Activated CD4-positive, CD25-positive, alpha-beta regulatory T cell treated with anti-CD3 and anti-CD28 coated beads, Interleukin-2, amount 50 U/mL, for 24 hours (primary cell): ENCODE data around the gene TMED10.

Experiments used
- ATAC-seq, 2 donors: fragments of 150-1000 bp; cut with Tn5 transposase; one replicate each; pipeline ENCODE4 v1.10.0; 2021; ENCODE audit warnings: mild to moderate bottlenecking in 1 of 2, moderate library complexity in 1 of 2

TMED10 gene

GRCh38 chr14:75176142-75176820, at the start of gene TMED10:
Gene TMED10 (minus strand): TSS chr14:75176612. CDS start chr14:75176579, 33 bp downstream.
- peak; percentile 77 to 79 for ATAC-seq

DNA sequence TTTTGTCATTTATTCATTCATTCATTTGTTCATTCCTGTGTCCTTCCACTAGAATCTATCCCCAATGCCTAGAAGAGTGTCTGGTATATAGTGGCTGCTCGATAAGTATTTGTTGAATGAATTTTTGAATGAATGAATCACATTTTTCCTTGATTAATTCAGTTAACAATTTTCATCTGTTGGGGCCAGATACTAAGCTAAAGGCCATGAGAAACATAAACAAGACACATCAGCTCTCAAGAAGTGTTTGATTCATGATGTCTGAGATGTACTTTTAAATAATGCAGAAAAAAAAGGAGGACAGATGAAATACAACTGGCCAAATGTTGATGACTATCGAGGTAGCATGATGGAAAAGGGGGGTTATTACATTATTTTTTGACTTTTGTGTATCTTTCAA, 48.1 kb upstream of the TMED10 start:
- ATAC-seq, result no peak

DNA sequence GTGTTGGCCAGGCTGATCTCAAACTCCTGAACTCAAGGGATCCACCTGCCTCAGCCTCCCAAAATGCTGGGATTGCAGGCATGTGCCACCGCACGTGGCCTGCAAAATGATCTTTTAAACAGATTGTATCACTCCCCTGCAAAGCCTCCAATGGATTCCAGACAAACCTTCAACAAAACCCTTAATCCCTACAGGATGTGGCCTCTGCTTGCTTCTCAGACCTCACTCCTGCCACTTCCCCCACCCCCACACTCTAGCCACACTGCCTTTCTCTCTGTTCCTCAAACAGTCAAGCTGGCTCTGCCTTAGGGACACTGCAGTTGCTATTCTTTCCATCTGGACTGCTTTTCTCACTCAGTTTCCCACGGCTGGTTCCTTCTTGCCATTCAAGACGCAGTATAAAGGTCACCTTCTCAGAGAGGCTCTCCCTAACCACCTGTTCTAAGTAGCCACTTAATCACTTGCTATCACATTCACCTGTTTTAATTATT, 47.3 kb upstream of the TMED10 start:
- no peak for ATAC-seq

GRCh38 chr14:75222208-75222701, 45.8 kb upstream of the TMED10 start:
- ATAC-seq, result no peak

DNA sequence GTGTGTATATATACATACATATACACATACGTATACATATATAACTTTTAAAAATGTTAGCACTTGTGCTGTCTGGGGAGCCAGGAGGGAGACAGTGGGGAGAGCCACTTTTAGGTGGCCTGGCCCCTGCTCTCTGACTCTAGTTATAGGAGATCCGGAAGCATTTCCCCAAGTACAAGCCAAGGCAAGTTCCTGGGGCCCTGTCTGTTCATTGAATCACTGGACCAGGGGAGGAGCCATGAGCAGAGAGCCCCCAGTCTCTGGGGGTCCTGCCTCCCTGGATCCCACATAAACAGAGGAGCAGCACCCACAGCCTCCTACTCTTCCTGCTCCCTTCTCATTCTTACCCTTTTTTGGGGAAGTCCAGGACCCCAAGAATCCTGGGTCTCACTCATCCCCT, 45.4 kb upstream of the TMED10 start:
- ATAC-seq, result no peak

- no peak for ATAC-seq
Measured at GRCh38 chr14:75220156-75220555, 43.7 kb upstream of the TMED10 start.

DNA sequence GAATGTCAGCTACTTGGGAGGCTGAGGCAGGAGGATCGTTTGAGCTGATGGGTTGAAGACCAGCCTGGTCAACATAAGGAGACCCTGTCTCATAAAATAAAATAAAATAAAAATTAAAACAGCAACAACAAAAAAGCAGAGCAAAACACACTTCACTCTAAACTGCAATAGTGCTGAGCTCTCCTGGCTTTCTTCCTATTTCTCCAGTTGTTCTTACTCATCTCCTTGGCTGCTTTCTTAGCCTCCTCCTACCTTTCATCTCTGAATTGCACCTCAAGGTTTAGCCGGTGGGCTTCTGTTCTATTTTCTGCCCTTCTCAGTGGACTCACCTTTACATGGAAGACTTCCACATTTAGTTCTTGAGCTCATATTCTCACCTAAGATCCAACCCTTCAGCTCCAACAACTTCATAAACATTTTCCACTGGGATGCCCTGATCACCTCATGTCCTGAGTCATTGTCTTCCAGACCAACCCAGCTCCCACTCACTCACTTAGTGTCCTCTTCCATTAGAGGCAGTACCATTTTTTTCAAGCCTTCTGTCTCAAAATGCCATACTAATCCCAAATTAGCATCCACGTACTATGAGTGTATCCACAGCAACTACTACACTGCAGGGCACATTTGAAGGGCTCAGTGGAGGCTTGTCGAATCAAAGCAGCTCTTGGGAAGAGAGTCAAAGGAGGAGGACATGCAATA, 41.2 kb upstream of the TMED10 start:
- no peak for ATAC-seq

DNA sequence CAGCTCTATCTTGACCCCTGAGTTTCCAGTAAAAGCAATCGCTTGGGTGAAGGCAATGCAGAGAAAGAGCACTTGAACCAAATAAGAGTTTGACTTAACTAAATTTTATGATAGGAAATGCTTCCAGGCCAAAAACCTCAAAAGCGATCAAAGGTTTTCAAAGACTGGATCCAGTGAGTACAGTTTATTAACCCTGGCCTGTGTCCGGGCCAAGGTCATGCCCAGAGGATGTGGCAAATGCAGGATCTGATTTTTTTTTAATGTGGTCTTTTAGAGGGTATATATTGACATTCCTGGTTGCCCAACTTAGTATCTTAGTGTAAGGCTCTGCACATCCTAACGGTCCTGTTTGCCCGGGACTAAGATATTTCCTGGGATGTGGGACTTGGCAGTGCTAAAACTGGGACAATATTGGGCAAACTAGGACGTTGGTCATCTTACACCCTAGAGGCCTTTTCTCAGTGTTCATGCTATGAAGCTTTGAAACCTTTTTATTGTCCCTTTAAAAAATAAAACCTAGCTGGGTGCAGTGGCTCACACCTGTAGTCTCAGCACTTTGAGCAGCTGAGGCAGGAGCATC, 40.1 kb upstream of the TMED10 start:
- ATAC-seq, result no peak

DNA sequence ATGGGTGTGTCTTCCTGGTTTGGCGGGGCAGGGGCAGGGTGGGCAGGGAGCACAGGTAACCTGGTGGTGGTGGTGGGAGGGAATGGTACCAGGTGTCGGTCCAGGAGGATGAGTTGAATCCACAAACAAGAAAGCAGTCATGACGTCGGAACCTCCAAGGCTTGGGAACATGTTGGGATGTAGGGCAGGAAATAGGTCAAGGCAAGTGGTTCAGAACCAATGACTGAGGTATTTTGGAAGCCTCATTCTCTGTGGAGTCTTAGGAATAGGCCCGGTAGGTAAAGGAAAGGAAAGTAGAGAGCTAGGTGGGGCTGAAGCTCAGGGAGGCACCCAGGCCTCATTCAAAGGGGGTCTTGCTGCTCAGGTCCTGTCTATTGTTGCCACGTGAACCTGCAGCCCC, 39.1 kb upstream of the TMED10 start:
- no peak for ATAC-seq

DNA sequence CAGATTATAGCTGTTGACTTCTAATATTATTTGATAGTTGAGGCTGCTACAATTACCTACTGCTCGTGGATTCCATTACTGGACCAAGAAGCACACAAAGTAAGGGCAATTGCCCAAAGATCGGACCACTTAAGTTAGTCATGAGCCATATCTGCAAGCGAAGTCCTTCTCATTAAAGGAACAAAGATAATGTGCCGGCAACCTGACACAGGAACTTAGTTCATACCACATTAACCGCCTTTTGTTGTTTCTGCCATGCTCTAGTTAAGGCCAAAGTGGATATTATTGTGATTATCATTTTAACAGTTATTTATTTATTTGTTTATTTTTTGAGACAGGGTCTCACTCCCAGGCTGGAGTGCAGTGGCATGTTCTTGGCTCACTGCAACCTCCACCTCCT, 38.1 kb upstream of the TMED10 start:
- no peak for ATAC-seq

DNA sequence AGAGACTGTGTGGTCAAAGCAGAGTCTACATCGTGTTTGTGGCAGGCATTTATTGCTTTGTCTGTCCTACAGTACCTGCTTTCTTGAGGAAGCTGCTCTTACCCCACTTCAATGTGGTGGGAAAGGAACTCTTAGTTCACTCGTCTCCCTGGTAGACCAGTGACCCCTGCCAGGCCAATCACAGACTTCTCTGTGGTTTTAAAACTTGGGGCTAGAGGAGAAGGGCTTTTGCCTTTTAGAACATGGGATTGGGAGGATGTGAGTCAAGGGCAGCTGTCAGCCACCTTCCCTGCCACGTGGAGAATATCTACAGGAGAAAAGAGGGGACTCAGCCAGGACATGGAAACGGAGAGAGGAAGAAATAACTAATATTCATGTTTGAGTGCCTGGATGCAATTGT, 36.8 kb upstream of the TMED10 start:
- ATAC-seq, result no peak

- ATAC-seq, result no peak
Measured at GRCh38 chr14:75208843-75209242, 32.4 kb upstream of the TMED10 start.

DNA sequence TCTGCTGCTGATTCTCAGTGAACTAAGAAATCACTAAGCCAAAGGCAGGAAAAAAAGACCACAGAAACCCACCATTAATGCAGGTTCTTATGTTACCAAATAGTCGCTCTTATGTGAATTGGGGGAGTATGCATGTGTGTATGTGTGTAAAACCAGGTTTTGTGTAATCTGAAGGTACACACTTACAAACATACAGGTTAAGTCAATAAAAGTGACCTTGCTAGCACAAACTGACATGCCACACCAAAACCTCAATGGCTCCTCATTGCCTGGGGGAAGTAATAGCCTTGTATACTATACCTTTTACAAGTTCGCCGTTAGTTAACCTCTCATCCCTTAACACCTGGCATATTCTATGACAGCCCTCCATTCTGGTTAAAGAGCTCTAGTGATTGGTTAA, 29.8 kb upstream of the TMED10 start:
- ATAC-seq, result no peak

- peak in 1 of 2 donors; percentile 68 for ATAC-seq
Measured at GRCh38 chr14:75205591-75205990, 29.2 kb upstream of the TMED10 start.

DNA sequence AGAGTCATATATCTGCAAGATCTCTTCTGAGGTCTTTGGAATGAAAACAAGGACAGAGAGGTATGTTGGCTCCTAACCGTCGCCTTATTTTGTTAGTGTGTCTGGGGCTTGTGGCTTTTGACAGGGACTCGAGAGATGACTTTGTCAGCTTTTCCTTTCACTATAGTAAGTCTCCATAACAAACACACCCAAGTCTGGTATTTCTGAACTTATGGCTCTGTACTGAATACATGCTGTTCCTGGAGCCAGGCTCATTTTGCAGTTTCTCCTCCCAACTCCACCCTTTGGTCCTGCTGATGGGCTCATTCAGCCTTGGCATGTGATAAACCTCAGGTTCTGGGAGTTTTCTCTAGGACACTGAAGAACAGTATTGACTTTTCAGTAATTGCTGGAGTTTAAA, 27.7 kb upstream of the TMED10 start:
- ATAC-seq, result no peak

DNA sequence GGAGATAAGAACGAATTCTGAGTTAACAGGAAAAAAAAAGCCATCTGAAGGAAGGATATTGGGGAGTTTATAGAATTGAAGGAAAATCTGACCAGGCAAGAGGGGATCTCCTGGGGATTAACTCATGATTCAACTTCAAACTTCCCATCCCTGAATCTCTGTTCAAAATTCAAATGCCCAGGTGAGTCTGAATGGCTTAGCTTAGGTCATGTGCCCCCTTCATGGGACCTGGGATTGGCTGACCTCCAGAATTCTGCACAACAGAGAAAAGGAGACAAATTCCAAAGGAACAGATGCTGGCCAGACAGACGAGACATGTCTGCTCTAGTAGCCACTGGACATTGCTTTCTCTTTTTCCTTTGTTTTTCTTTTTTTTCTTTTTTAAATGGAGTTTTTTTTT, 26.2 kb upstream of the TMED10 start:
- ATAC-seq, result no peak

- ATAC-seq, result no peak
Measured at GRCh38 chr14:75201087-75201486, 24.7 kb upstream of the TMED10 start.

DNA sequence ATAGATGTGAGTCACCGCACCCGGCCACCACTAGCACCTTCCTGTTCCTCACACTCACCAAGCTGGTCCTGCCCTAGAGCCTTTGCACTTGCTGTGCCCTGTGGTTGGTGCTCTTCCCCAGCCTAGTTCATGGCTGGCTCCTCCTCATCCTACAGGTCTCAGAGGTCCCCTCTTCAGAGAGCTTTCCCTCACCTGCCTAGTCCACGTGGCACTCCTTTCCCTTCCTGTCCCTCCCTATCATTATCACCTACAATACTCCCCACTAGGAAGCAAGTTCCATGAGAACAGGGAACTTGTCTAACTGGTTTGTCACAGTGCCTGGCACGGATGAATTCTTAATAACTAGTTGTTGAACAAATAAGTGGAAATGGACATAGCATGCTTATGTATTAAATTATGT, 24.0 kb upstream of the TMED10 start:
- ATAC-seq, result no peak

DNA sequence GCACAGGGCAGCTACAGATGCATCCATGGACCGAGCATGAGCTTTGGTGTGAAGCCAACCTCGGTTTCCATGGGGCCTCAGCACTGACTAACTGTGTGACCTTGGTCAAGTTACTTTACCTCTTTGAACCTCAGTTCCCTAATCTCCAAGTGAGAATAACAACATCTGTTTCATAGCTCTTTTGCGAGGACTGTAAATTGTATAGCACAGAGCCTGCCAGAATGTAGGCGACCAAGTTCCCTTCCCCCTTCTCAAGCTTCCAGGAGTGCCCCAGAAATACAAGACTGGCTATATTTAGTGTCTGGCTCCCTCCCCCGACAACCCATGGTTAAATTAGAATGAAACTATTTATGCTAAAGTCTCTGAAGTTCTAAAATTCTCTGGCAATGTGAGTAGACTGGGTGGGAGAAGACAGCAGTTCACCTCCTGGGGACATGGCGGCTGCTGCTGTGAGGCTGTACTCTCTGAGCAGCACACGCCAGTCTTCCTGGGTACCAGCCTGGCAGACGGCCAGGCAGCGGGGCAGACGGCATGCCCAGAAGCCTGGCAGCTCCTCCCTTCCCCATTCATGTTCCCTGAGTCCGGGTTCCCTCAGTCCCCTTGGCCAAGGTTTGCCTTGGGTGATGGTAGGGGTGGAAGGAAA, 22.0 kb upstream of the TMED10 start:
- no peak for ATAC-seq

DNA sequence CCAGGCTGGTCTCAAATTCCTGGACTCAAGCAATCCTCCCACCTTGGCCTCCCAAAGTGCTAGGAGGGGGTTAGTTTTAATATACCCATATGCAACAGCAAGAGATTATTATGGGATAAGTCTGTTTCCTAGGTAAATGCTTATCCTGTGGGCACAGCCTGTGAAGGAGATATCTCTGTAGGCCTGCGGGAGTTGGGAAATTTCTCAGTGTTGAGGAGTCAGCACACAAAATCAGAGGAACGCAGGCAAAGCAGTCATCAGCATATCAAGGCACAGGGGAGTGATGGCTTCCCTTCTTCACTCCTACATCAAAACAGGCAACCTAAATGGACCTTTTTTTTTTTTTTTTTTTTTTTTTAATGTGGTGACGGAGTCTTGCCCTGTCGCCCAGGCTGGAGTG, 20.9 kb upstream of the TMED10 start:
- ATAC-seq, result no peak

DNA sequence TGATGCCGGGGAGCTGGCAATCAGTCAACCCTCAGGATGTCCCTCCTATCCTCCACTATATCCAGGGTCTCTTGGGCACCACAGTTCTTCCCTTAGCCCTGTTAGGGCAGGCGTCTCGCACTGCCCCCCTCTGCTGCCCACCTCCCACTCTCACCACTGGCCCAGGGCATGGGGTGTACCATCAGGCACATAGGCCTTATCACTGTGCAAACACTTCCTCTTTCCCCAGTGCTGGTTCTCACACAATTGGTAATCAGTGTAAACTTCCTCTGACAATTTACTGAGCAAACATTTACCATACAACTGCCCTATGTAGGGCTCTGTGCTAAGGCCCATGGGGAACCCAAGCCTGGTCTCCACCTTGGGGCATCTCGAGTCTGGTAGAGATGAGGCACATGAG, 20.1 kb upstream of the TMED10 start:
- no peak for ATAC-seq

DNA sequence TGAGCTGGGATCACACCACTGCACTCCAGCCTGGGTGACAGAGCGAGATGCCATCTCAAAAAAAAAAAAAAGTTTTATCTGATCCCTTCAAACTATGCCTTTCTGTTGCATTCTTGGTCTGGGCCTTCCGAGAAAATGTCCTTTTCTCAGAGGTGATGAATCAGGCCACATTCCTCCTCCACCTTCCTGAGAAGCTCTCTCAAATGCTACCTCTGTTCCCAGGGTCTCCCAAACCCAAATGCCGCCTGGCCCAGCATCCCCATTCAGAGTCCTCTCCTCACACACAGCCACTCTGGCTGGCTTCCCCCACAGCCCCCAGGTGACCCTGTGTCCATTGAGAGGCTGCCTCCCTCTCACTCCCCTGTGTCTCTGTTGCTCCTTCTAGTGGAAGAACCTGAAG, 19.7 kb upstream of the TMED10 start:
- no peak for ATAC-seq

GRCh38 chr14:75191100-75191499, 14.7 kb upstream of the TMED10 start:
- ATAC-seq, result no peak

DNA sequence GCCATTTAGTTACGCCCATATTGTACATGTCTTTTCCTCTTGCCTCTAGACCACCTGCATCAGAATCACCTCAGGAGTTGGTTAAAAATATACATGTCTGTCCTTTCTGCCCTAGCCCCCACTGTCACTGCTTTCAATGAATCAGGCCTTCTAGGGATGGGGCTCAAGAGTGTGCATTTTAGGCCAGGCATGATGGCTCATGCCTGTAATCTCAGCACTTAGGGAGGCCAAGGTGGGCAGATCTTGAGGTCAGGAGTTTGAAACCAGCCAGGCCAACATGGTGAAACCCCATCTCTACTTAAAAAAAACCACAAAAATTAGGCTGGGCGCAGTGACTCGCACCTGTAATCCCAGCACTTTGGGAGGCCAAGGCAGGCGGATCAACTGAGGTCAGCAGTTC, 13.6 kb upstream of the TMED10 start:
- ATAC-seq, result no peak
